DMS79 (cell line): ENCODE results near the gene LAMA5.

Experiments used
- DNase-seq: peaks from one replicate; lab custom pipeline; 2025; lab: John Stamatoyannopoulos, UW

LAMA5 gene

DNA sequence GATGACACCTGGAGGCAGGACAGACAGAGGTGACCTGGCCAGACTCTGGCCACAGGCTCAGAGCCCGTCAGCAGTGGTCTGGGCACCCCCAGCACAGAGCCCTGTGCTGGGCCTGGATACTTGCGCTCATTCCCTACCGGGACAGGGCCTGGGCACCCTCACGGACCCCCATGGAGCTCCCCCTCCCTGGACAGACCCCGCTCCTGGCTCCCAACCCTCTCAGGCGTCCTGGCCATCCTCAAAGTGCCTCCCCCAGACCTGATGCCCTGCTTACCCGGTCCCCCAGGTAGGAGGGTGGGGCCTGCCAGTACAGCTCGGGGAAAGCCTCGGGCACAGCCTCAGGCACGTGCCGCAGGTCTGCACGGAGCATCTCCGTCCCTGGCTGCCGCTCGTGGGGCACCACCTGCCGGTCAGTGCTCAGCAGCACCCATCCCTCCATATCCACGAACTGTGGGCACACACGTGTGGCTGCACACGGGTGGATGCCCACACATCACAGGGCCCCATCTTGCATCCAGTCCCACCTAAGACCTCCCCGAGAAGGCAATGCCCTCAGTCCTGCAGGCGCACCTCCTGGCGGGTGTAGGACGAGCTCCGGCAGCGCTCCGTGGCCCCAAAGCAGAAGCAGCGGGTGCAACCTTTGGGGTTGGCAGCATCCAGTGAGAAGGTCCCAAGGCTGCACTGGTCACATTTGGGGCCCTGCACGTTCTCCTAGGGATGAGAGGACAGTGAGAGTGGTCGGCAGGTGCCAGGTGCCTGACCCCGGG lies 40.0 kb downstream of the LAMA5 start:
- DNase-seq, result no peak

DNA sequence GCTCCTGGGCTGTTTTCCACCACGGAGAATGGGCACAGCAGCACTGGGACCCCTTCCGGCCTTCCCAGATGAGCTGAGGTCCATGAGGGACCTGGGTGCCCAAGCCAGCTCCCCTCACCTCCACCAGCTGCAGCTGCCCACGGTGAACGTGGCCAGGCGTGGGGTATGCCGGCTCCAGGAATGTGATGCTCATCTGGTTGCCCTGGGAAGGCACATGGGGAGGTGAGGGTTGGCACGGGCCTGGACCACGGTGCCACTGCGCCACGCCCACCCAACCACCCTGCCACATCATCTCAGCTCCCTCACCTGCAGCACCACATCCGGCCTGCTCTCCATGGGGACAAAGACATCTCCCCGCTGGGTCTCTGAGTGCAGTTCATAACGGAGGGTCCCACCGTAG lies 40.6 kb downstream of the LAMA5 start:
- DNase-seq, result no peak

DNA sequence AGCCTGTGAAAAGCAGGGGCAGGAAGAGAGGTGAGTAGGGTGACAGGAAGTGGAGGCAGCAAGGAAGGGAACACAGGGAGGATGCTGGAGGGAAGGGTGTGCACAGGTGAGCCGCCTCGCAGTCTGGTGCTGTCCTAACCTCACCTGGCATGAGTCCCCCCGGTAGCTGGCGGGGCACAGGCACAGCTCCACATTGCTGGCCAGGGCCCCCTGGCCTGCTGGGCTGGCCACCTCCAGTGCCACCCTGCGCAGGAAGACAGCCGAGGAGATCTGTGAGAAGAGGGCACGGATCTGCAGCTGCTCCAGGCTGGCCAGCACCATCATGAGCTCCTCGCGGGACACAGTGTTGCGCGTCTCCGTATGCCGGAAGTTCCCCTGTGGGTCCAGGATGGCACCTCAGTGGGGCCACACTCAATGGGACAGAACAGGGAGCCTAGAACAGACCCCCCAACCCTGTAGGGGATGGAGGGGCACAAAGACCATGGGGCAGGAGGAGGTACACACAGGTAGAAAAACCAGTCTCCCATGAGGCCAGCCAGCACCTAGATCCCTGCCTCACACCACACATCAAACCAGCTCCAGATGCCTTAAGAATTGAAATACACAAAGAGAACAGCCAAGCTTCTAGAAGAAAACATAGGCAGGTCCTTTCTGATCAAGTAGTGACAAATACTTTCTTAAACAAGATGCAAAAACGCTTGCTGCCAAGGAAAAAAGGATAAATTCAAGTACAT lies 41.8 kb downstream of the LAMA5 start:
- no peak for DNase-seq

DNA sequence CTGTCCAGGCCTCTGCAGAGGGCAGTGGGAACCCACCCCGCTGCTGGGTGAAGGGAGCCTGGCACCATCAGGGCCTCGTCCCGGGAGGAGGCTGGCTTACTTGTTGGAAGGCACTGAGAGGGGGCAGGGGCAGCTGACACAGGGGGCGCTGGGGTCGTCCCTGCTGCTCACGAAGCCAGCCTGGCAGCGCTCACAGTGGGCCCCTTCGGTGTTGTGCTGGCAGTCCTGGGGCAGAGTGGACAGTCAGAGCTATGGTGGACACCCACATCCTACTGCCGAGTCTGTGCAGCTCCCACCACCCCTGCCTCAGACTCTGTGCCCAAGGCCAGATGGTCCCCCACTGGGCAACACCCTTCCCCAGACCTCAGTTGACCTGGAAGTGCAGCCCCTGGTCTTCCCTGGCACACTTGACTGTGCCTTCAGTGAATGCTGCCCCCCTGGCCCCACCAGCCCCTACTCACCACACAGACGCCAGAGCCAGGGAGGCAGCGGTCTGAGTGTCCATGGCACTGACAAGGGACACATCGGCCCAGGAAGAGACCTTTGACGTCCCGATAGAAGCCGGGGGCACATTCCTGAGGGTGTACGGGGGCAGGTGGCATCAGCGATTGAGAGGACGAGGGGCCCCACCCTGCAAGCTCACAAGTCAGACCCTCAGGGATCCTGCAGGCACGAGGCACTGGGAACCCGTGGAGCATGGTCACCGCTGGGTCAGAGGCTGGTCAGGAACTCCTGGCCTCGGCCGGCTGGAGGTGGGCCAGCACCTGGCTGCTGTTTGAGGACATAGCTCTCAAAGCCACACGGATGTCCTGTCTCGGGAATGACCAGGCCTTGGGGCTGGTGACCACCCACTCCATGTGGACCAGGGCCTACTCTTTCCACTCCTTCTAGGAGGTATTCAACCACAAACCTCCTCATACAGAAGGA lies 42.9 kb downstream of the LAMA5 start:
- no peak for DNase-seq

DNA sequence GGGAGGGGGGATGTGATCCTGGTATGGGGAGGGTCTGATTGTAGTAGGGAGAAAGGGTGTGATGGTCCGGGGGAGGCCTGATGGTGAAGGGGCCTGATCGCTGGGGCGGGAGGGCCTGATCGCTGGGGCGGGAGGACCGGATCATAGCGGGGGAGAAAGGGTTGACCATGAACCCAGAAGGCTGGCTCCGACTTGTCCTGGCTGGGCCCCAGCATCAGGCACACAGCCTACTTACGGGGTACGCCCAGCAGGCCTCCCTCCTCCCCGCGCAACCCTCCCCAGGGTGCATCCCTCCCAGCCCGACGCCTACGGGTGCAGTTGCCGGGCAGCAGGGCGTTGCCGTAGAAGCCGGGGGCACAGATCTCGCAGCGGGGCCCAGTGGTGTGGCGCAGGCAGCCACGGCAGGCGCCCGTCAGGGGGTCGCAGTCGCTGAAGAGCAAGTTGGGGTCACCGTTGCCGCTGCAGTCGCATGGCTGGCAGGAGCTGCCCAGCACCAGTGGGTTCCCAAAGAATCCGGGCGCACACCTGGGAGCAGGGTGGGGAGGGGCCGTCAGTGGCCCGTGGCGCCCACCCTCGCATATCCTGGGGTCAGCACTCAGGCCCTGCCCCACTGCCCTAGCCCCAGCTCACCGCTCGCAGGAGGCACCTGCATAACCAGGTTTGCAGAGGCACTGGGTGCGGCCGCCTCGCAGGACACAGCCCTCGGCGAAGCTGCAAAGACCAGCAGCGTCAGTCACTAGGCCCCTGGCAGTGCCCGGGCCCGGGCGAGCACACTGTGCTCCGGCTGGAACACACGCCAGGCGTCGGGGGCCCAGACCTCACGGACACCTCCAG lies 43.7 kb downstream of the LAMA5 start:
- no peak for DNase-seq

DNA sequence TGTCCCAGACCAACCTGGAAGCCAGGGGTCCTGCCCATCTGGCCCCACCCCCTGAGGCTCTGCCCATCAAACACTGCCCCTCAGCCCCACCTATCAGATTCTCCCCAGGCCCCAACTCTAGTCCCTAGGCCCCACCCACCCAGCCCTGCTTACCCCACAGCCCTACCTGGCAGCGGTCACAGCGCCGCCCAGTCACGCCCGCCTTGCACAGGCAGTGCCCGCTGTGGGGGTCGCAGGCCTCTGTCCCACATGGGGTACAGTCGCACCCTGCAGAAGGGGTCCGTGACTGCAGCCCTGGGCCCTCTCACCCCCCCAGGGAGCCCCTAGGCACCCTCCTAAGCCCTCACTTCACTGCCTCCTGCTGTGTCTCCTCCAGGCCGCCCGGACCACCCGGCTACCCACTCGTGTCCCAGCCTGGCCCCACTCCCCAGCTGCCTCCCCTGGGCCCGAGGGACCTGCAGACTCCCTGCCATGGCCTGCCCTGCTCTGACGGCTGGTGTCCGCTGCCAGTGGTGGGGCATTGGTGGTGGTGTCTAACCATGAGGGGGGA lies 44.5 kb downstream of the LAMA5 start:
- no peak for DNase-seq

DNA sequence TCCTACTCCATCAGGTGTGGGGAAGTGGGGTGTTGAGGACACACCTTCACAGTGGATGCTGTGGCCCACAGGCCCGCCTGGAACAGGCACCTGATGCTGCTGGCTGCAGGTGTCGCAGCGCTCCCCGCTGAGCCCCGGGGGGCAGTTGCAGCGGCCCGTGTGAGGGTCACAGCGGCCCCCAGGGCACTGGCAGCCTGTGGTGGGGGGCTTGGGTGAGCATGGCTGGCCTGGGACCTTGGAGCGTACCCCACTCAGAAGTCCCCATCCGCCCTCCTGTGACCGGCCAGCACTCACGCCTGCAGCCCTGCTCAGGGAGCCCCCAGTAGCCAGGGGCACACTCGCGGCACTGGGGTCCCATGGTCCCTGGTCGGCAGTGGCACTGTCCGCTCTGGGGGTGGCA lies 45.1 kb downstream of the LAMA5 start:
- no peak for DNase-seq

DNA sequence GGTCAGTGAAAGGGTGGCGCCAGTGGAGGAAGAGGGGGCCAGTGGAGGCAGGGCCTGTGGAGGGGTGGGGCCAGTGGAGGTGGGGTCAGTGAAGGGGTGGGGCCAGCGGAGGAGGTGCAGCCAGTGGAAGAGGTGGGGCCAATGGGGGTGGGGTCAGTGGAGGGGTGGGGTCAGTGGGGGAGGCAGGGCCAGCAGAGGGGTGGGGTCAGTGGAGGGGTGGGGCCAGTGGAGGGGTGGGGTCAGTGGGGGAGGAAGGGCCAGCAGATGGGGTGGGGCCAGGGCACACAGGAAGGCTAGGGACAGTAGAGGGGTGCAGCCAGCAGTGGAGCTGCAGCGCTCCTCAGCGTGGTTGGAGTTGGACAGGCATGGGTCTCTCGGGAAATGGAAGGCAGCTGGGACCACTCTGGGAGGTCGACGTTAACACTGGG lies 45.6 kb downstream of the LAMA5 start:
- DNase-seq, result no peak

DNA sequence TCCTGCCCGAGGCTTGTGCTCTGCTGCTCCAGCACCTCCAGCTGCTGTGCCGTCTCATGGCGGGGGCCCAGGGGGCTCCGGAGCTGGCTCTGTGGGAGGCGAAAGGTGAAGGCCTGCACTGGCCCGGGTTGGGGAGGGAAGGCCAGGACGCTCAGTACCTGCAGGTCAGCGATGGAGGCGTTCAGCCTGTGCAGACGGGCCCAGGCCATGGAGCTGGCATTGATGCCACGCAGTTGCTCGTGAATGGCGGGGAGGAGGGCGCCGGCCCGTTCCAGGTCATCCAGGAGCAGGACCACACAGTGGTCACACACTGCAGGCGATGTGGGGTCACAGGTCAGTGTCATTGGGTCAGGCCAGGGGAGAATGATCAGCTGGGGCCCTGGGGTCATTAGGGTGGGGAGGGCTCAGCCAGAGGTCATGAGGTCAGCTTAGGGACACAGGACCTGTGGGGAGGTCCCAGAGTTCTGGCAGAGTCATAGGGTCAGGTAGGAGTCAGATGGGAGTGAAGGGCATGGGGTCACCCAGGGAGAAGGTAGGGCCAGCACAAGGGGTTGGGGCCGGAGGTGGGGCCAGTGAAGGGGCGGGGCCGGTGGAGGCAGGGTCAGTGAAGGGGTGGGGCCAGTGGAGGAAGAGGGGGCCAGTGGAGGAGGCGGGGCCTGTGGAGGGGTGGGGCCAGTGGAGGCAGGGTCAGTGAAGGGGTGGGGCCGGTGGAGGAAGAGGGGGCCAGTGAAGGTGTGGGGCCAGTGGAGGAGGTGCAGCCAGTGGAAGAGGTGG lies 46.3 kb downstream of the LAMA5 start:
- no peak for DNase-seq

DNA sequence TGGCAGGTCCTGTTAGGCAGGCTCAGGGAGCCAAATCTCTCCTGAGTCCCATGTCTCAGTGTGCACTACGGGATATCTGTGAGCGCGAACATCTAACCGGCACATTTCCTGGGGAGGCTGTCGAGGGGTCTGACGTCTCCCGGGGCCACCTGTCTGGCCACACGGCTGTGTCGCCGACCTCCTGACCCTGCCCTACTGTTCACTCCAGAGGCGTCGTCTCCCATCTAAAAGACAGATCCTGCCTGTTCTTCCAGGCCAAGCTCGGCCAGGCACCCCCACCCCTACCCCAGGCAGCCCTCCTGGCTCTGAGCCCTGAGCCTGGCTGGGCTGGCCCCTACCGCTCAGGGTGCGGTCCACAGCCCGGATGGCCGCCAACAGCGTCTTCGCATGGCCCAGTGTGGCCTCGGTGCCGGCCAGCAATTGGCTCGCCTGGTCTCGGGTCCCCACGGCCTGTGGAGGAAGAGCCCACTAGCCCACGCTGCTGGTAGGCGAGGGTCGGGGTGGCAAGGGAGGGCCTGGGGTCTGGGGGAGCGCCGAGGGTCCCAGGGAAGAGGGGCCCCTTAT lies 47.7 kb downstream of the LAMA5 start:
- no peak for DNase-seq

DNA sequence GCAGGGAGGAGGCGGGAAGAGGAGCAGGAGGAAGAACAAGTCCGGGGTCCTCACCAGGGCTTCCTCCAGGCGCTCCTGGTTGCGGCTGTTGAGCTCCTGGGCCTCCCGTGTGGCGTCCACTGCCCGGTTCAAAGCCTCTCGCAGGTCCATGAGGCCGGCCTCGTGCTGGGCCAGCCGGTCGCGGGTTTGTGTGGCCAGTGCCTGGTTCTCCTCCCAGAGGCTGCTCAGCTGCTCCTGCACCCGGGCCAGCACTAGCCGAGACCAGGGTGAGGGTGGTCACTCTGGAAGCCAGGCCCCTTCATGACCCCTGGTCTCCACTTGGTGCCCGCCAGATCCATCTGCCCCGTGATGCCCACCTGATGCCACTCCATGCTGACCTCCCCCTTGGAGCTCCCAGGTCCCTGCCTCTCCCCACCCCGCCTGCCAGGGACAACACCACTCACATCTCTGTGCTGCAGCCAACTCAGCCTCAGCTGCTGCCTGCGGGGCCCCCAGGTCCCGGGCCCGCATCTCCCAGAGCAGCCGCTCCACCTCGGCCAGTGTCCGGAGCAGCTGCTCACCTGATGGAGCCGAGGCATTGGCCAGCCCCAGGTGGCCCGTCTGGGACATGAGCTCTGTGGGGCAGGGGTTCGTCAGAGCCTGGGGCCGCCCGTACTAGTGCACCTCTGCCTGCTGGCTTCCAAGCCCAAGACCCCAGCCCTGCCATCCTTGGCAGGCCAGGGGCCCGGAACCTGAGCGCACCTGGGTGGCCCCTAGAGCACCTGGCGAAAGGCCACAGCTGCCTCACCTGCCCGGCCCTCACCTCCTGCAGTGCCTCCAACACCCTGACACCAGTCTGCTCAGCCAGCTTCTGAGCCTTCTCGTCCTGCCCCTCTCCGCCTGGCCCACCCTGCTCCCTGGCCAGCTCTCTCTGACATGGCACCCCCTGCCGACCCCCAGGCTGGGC lies 48.4 kb downstream of the LAMA5 start:
- no peak for DNase-seq

DNA sequence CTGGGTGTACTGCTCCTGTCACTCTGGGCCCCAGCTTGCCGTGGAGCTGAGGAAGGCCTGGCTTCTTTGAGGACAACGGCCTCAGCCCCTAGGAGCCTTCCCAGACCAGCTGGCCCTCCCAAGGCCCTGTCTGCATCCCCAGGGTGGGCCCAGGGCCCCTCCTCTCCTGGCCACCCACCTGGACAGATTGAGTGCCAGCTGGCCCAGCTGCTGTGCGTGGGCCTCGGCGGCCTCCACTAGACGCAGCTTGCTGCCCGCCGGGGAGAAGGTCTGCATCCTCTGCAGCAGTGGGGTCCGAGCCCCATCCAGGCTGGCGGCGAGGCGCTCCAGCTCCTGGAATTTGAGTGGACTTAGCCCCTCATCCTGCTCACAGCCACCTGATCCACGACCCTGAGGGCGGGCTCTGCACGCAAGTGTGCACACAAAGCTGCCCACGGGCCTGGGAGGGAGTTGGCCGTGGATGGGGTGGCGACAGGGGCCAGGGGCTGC lies 49.9 kb downstream of the LAMA5 start:
- no peak for DNase-seq

DNA sequence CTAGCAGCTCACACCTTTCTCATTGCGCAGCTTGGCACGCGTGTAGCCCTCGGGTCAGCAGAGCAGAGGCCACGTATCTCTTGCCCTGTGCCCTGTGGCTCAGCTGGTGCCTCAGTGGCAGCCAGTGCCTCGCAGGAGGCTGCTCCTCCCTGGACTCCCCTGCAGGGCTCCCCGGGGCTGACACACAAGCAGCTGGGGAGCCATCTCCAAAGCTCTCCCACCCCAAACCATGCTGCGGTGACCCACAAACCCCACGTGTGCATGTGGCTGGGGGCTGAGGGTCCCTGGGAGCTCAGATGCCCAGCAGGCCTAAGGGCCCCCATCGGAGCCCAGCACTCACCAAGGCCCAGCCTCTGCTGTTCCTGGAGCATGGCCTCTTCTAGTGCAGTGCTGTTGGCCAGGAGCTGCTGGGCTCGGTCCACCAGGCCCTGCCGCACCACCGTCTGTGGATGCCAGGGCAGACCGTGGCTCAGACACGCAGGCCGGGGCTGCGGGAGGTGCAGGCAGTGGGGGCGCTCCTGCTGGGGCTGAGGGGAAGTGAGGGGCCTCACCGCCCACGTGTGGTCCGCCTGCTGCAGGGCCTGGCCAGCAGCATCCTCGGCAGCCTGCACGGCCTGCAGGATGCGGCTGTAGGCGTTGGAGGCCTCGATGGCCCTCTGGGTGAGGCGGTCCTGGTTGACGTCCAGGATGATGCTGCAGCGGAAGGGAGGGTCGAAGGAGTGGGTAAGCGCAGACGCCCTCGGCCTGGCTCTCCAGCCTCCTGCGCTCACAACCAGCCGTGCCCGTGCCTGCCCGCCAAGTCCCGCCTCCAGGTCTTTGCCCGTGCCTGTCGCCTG lies 50.6 kb downstream of the LAMA5 start:
- no peak for DNase-seq

DNA sequence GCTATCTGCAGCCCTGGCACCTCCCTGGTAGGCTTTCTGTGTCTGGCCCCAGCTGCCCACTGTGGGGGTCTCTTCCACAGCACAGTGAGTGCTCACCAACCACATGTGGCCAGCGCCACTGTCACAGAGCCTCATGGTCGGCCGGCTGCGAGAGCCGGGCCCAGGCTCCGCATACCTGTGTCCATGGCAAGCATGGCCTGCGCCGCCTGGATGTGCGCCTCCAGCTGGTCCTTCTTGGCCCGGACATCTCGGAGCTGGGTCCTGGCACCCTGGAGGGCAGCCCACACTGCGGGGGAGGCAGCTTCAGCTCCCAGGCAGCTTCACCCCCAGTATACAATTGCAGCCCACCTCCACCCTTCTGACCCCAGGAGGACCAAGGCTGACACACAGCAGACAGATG lies 51.3 kb downstream of the LAMA5 start:
- DNase-seq, result no peak

DNA sequence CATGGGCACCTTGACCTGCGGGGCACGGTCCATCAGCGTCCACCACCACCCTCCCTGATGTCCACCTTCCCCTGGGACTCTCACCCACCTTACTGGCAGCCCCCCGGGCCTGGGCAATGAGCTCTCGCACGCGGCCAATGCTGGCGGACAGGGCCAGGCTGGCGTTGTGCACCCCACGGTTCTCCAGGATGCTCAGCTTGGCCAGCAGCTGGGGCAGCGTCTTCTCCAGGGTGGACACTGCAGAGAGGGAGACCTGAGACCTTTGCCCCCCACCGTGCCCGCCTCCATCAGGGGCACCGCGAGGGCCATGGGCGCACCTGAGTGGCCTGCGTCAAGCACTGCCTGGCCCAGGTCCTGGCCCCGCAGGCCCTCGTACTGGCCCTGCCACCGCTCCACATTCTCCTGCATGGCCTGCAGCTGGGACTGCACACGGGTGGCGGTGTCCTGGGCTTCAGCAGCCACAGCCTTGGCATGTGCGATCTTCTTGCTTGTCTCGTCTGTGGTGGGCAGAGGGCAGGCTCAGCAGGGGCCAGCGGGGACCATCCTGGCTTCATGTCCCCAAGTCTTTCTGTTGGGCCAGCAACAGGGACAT lies 52.3 kb downstream of the LAMA5 start:
- no peak for DNase-seq

DNA sequence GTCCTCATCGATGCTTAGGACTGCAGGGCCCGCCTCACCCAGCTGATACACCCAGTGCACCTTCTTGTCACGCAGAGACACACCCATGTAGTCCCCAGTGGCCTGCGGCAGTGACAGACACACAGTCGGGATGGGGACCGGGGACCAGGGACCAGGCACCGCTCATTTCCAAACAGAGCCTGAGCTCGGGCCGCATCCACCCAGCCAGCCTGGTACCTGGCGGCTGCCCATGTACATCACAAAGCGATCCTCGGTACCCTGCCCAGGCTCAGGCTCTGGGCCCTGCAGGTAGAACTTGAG lies 52.8 kb downstream of the LAMA5 start:
- DNase-seq, result no peak

DNA sequence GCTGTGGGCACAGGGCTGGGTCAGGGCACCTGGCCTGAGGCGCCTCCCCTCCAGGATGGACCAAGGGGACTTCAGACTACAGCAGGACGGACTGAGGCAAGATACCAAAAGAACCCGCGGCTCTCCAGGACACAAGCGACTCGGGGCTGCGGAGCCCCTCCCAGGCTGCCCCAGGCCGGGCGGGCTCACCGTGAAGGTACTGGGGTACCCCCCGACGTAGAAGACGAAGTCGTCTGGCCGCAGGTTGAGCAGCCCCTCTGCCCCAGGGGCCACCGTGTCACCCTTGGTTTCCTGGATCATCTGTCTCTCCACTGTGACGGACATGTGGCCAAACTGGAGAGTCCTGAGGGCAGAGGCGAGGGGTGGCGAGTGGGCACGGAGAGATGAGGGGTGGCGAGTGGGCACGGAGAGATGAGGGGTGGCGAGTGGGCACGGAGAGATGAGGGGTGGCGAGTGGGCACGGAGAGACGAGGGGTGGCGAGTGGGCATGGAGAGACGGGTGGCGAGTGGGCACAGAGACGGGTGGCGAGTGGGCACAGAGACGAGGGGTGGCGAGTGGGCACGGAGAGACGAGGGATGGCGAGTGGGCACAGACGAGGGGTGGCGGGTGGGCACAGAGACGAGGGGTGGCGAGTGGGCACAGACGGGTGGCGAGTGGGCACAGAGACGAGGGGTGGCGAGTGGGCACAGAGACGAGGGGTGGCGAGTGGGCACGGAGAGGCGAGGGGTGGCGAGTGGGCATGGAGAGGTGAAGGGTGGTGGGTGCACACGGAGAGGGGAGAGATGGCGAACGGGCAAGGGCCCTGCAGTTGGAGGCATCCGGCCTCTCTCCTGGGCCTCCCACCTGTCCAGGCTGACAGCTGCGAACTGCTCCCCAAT lies 53.4 kb downstream of the LAMA5 start:
- DNase-seq, result no peak
